Erythroblast (primary cell): Measurements from ENCODE around the gene TULP4.
"Not testable (repeated sequence)": the region's sequence is repeated elsewhere in the genome, so short reads cannot be mapped to it uniquely, and the experiment has no call there.

Experiments used
- DNase-seq, 2 experiments: peaks; one replicate each; lab custom pipeline; 2025; lab: John Stamatoyannopoulos, UW
- GATA1 ChIP-seq: IDR thresholded peaks from 2 replicates; pipeline ENCODE4 v1.6.1; 2011; ENCODE audit warnings: low read depth, mild to moderate bottlenecking, control low read depth, low read length, moderate library complexity
- POLR2A ChIP-seq: IDR thresholded peaks from 2 replicates; pipeline ENCODE4 v1.6.1; 2011; ENCODE audit warnings: mild to moderate bottlenecking, low read length

Gene TULP4

DNA sequence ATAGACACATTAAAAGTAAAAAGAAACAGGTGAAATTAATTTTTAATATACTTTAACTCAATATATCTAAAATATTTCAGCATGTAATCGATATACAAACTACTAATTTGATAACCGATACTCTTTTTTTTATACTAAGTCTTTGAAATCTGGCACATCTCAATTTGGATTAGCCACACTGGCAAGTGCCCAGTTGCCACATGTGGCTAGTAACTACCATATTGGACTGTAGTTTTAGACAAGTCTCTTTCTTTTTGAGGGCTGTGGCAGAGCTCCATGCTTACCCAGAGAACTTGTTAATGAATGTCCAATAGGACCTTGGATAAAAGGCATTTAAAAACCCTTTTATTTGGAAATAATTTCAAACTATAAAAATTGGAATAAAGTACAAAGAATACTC is 17.8 kb downstream of the TULP4 start:
- DNase-seq = no peak
- TF ChIP-seq POLR2A (no peak), GATA1 (no peak)

- TF ChIP-seq GATA1 (no peak), POLR2A (no peak)
- DNase-seq = no peak
Observed at GRCh38 chr6:158332237-158332636, 20.0 kb downstream of the TULP4 start.

GRCh38 chr6:158333094-158333493 is 20.8 kb downstream of the TULP4 start:
- no peak for DNase-seq
- TF ChIP-seq POLR2A (no peak), GATA1 (no peak)

DNA sequence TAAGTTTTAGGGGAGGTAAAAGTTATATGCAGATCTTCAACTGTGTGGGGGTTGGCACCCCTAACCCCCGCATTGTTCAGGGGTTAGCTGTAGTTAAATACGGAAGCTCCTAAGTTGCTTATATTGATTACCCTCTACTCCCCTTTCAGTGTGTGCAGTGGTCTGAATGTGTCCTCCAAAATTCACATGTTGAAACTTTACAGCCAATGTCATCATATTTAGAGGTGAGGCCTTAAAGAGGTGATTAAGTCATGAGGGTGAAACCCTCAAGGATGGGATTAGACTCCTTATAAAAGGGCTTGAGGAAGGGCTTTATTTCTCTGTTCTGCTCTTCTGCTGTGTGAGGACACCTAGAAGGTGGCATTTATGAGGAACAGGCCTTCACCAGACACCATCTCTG is 22.3 kb downstream of the TULP4 start:
- TF ChIP-seq POLR2A (no peak), GATA1 (no peak)

DNA sequence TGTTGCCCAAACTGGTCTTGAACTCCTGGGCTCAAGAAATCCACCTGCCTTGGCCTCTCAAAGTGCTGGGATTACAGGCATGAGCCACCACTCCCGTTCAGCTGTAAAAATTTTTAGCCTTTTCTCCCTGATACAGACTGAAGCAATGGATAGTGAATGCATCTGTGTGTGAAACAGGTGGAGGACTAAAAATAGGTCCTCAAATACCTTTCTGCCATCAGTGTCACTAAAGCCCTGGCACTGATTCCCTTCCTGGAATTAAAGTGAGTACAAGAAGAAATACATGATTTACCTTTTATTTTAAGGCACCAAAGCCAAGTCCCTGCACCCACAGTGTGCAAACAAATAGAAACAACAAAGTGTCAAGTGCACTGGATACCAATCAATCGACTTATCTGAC is 25.1 kb downstream of the TULP4 start:
- no peak for DNase-seq
- TF ChIP-seq GATA1 (no peak), POLR2A (no peak)

More for the DNA sequence above, 22.3 kb downstream of the TULP4 start:
- DNase-seq = no peak

DNA sequence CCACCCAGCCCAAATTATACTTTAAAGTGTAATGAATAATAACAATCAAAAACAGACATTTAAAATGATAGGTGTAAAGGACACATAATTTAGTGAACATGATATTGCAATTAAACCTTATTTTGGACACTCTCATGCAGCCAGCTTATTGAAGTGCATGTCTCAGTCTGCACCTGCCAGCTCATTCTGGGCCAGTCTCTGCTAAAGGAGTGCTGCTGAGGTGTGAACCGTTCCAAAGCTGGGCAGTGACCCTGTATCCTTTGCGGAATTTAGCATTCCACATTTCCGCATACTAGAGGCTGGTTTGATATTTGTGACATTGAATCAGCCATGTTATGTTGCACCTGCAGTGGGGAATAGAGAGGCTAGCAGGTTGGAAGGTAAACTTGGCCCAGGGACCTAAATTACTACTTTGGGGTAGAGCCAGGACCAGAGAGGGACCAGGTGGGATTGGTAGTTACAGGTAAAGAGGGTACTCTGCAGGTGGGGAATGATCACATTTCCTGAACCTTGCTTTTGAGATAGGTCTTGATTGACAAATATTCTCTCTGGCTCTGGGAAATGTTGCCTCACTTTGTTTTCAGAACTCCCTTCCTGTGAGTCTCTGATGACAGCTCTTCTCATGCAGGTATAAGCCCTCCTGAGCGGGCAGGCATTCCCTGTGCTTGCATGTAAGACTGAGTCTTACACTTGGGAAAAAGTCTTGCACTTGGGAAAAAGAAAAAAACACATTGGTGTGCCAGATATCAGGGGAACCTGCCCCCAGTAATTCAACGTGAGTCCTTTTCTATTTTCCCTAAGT is 26.2 kb downstream of the TULP4 start:
- TF ChIP-seq GATA1 (no peak), POLR2A (no peak)
- DNase-seq = no peak

- DNase-seq = not testable (repeated sequence)
Observed at GRCh38 chr6:158339197-158339596, 26.9 kb downstream of the TULP4 start.

GRCh38 chr6:158340252-158340651 is 28.0 kb downstream of the TULP4 start:
- no peak for DNase-seq
- TF ChIP-seq POLR2A (no peak), GATA1 (no peak)

GRCh38 chr6:158344534-158344933 is 32.3 kb downstream of the TULP4 start:
- TF ChIP-seq GATA1 (no peak), POLR2A (no peak)

DNA sequence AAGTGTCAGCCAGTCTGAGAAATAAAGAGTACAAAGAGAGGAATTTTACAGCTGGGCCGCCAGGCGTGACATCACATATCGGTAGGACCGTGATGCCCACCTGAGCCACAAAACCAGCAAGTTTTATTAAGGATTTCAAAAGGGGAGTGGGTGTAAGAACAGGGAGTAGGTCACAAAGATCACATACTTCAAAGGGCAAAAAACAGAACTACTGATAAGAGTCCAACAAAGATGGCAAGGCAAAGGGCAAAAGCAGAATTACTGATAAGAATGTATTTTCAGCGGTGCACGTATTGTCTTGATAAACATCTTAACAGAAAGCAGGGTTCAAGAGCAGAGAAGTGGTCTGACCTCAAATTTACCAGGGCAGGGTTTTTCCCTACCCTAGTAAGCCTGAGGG is 33.2 kb downstream of the TULP4 start:
- not testable (repeated sequence) for DNase-seq

More at GRCh38 chr6:158344534-158344933, 32.3 kb downstream of the TULP4 start:
- no peak for DNase-seq

DNA sequence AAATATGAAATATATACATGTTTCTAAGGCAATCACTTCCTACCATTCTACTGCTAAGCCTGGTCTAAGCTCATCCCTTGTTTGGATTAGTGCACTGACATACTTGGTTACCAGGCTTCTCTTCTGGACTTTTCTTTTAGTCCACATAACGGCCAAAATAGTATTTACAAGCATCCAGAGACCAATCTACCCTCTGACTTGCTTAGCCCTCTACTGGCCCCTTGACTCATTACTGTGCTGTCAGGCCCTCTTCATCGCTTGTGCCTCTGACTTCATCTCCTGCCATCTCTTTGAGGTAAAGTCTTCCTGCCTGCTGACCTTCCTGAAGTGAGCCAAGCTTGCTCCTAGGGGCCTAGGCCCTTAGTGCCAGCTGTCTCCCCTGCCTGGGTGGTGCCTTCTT is 35.1 kb downstream of the TULP4 start:
- DNase-seq = no peak
- TF ChIP-seq GATA1 = no peak
- TF ChIP-seq POLR2A = no peak

GRCh38 chr6:158348737-158349504 is 36.7 kb downstream of the TULP4 start:
- not testable (repeated sequence) for DNase-seq

DNA sequence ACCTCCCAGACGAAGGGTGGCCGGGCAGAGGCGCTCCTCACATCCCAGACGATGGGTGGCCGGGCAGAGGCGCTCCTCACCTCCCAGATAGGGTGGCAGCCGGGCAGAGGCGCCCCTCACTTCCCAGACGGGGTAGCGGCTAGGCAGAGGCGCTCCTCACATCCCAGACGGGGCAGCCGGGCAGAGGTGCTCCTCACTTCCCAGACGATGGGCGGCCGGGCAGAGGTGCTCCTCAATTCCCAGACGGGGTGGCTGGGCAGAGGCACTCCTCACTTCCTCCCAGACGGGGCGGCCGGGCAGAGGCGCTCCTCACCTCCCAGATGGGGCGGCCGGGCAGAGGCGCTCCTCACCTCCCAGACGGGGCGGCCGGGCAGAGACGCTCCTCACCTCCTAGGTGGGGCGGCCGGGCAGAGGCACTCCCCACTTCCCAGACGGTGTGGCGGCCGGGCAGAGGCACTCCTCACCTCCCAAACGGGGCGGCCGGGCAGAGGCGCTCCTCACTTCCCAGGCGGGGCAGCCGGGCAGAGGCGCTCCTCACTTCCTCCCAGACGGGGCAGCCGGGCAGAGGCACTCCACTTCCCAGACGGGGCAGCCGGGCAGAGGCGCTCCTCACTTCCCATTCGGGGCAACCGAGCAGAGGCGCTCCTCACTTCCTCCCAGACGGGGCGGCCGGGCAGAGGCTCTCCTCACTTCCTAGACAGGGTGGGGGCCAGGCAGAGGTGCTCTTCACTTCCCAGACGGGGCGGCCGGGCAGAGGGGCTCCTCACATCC is 37.4 kb downstream of the TULP4 start:
- not testable (repeated sequence) for DNase-seq

DNA sequence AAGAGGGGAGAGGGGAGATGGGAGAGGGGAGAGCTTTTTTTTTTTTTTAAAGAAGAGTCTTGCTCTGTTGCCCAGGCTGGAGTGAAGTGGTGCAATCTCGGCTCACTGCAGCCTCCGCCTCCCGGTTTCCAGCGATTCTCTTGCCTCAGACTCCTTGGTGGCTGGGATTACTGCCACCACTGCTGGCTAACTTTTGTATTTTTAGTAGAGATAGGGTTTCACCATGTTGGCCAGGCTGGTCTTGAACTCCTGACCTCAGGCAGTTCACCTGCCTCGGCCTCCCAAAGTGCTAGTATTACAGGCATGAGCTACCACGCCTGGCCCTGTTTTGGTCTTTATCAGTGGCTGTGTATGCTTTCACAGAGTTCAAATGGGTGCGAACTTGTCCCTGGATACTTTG is 38.5 kb downstream of the TULP4 start:
- DNase-seq = not testable (repeated sequence)
